ENCODE measurements around the gene FCER1A. TPM values are rescaled to one million over a fixed set of nuclear protein-coding genes. Genes with fewer than 3 reads are reported as not detected.

Gene FCER1A
- total RNA-seq, 4 donors from 2014 or later = 0.95 to 1.5 TPM; not detected in 2

DNA sequence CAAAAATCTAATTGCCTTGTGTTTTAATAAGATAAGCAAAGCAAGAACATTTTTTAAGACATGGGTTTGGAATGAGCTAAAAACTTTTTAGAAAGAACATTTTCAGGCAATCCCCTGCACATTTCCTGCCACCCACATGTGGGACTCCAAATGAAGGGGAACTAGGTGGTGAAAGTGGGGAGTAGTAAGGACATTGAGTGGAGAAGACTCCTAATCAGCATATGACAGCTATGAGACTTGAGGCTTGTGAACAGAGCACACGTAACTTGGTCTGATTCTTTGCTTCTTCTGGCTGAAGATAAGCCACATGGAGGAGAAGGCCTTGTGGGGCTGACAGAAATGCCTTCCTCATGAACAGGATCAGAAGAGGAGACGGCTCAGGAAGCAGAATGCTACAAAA, 50.3 kb downstream of the FCER1A start:
- no peak overlapping the region for H3K27ac ChIP-seq
- in situ Hi-C loops (cut with MboI; ENCODE audit: low pct_ligation_motif_present in 1 of 4, low pct_unique_long_range_greater_than_20kb in 1 of 4, low sequenced_read_pairs in 3 of 4) (no loop called here), intact Hi-C loops (cut with DNase I; ENCODE audit: low total_unique reads) (no loop called here)
- DNase-seq = no peak
- no peaks in the 10 kb centered on the region for H3K4me1 ChIP-seq
- no peak for TF ChIP-seq EP300 (IDR thresholded peaks at IDR 0.05; ENCODE audit: low read depth)
- TF ChIP-seq, protein P1, sequence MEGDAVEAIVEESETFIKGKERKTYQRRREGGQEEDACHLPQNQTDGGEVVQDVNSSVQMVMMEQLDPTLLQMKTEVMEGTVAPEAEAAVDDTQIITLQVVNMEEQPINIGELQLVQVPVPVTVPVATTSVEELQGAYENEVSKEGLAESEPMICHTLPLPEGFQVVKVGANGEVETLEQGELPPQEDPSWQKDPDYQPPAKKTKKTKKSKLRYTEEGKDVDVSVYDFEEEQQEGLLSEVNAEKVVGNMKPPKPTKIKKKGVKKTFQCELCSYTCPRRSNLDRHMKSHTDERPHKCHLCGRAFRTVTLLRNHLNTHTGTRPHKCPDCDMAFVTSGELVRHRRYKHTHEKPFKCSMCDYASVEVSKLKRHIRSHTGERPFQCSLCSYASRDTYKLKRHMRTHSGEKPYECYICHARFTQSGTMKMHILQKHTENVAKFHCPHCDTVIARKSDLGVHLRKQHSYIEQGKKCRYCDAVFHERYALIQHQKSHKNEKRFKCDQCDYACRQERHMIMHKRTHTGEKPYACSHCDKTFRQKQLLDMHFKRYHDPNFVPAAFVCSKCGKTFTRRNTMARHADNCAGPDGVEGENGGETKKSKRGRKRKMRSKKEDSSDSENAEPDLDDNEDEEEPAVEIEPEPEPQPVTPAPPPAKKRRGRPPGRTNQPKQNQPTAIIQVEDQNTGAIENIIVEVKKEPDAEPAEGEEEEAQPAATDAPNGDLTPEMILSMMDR (IDR thresholded peaks at IDR 0.05) = no peak
- TF ChIP-seq POLR2AphosphoS5 (IDR thresholded peaks at IDR 0.05) = no peak
- no peak for TF ChIP-seq POLR2A (IDR thresholded peaks at IDR 0.05)
- H3K27me3 ChIP-seq = no peaks in the 10 kb centered on the region
- no peaks in the 10 kb centered on the region for H3K36me3 ChIP-seq
- no peaks in the 10 kb centered on the region for H3K9me3 ChIP-seq
- no peak overlapping the region for H3K4me3 ChIP-seq
- WGBS, 2 donors (ENCODE audit: low coverage in 1 of 2) = 72 to 73% methylated on average over 1 to 2 of the region's 2 CpGs

Other genes starting within 250 kb of the FCER1A start
- 10 to 100 TPM in 1 of 4 donors, 1 to 10 TPM in 1, not detected in 2; 6.0 to 10.3 TPM for gene AIM2, start 225.6 kb upstream of the FCER1A start, total RNA-seq
- gene CADM3, start 130.7 kb upstream of the FCER1A start, total RNA-seq = 1 to 10 TPM; 3.4 to 6.5 (median 5.1) TPM
- 10 to 100 TPM in 2 of 4 donors, 1 to 10 TPM in 2; 4.1 to 16.7 (median 9.9) TPM for gene ACKR1, start 97.5 kb upstream of the FCER1A start, total RNA-seq
- not detected for gene OR10J4, start 129.9 kb downstream of the FCER1A start, total RNA-seq
- not detected for gene OR10J1, start 137.4 kb downstream of the FCER1A start, total RNA-seq
- gene OR10J5, start 233.7 kb downstream of the FCER1A start, total RNA-seq = not detected